Measurements from ENCODE around the gene MTMR12.

MTMR12 gene

DNA sequence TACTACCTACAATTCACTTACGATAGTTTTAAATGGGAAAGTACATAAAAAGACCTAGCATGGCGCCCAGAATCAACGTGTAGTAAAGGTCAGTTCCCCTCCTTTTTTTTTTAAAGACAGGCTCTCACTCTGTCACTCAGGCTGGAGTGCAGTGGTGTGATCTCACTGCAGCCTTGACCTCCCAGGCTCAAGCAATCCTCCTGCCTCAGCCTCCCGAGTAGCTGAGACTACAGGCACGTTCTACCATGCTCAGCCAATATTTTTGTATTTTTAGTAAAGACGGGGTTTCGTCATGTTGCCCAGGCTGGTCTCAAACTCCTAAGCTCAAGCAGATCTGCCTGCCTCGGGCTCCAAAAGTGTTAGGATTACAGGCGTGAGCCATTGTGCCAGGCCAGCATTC is 40.7 kb upstream of the MTMR12 start:
- no peaks in the 10 kb centered on the region for H3K27me3 ChIP-seq (replicated peaks in 2 of 5; ENCODE audit: control insufficient read depth in 4 of 5, insufficient read depth in 5 of 5, low read length in 4 of 5)
- 94% methylated on average over 9 of the region's 9 CpGs for WGBS (ENCODE audit: insufficient coverage)
- ChIA-PET CTCF (interaction anchor here (1.7 kb wide), 1 partner anchor 12 kb away, joined by 4 read pairs; no protein-coding TSS in a partner anchor), POLR2A (no interaction called here)
- peaks cover 0 to 1% (median 0%) of the 10 kb centered on the region in 4 experiments for H3K4me1 ChIP-seq (ENCODE audit: control extremely low read depth in 1 of 4, control insufficient read depth in 4 of 4, insufficient read depth in 4 of 4, low read length in 3 of 4)
- DNase-seq, result no peak
- H3K9me3 ChIP-seq (ENCODE audit: control extremely low read depth in 1 of 5, control insufficient read depth in 4 of 5, insufficient read depth in 2 of 5, low read depth in 1 of 5, low read length in 4 of 5), result no peaks in the 10 kb centered on the region
- peaks cover 9 to 24% (median 16%) of the 10 kb centered on the region in 4 experiments for H3K36me3 ChIP-seq (ENCODE audit: control insufficient read depth in 4 of 4, insufficient read depth in 4 of 4, low read length in 3 of 4)
- peak overlapping the region in 1 of 2 experiments; percentile 1 for H3K27ac ChIP-seq (ENCODE audit: insufficient read depth in 1 of 2, low read depth in 1 of 2, low read length in 2 of 2, poor library complexity in 1 of 2, severe bottlenecking in 2 of 2)
- H3K4me3 ChIP-seq (ENCODE audit: control insufficient read depth in 1 of 7, extremely low read depth in 1 of 7, insufficient read depth in 4 of 7, low read depth in 2 of 7, low read length in 6 of 7), result no peak overlapping the region

DNA sequence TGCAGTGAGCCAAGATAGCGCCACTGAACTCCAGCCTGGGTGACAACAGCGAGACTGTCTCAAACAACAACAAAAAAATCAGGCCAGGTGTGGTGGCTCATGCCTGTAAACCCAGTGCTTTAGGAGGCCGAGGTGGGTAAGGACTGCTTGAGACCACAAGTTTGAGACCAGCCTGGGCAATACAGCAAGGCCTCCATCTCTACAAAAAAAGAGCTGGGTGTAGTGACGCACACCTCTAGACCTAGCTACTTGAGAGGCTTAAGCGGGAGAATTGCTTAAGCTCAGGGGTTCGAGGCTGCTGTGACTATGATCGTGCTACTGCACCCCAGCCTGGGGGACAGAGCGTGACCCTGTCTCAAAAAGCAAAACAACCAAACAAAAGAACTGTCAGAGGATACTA is 39.9 kb upstream of the MTMR12 start:
- CTCF ChIA-PET, result interaction anchor here (0.9 to 1.7 kb wide), 2 partner anchors 9 to 12 kb away, joined by 4 to 5 read pairs; no protein-coding TSS in a partner anchor
- Histone ChIP-seq H3K27ac (ENCODE audit: insufficient read depth in 1 of 2, low read depth in 1 of 2, low read length in 2 of 2, poor library complexity in 1 of 2, severe bottlenecking in 2 of 2) (no peak overlapping the region), H3K27me3 (replicated peaks in 2 of 5; ENCODE audit: control insufficient read depth in 4 of 5, insufficient read depth in 5 of 5, low read length in 4 of 5) (no peaks in the 10 kb centered on the region), H3K4me3 (ENCODE audit: control insufficient read depth in 1 of 7, extremely low read depth in 1 of 7, insufficient read depth in 4 of 7, low read depth in 2 of 7, low read length in 6 of 7) (no peak overlapping the region), H3K36me3 (ENCODE audit: control insufficient read depth in 4 of 4, insufficient read depth in 4 of 4, low read length in 3 of 4) (peaks cover 9 to 21% (median 14%) of the 10 kb centered on the region in 4 experiments), H3K9me3 (ENCODE audit: control extremely low read depth in 1 of 5, control insufficient read depth in 4 of 5, insufficient read depth in 2 of 5, low read depth in 1 of 5, low read length in 4 of 5) (no peaks in the 10 kb centered on the region), H3K4me1 (ENCODE audit: control extremely low read depth in 1 of 4, control insufficient read depth in 4 of 4, insufficient read depth in 4 of 4, low read length in 3 of 4) (peaks cover 0 to 1% (median 0%) of the 10 kb centered on the region in 4 experiments)
- WGBS (ENCODE audit: insufficient coverage), result 100% methylated on average over 7 of the region's 8 CpGs
- POLR2A ChIA-PET, result no interaction called here
- no peak for DNase-seq

GRCh38 chr5:32346869-32347268 is 34.1 kb upstream of the MTMR12 start:
- no peaks in the 10 kb centered on the region for H3K36me3 ChIP-seq (ENCODE audit: control insufficient read depth in 4 of 4, insufficient read depth in 4 of 4, low read length in 3 of 4)
- peak in 1 of 3 donors; percentile 18 for DNase-seq
- no CpG with 5 or more reads among the region's 2 CpGs for WGBS (ENCODE audit: insufficient coverage)
- no peak overlapping the region for H3K4me3 ChIP-seq (ENCODE audit: control insufficient read depth in 1 of 7, extremely low read depth in 1 of 7, insufficient read depth in 4 of 7, low read depth in 2 of 7, low read length in 6 of 7)
- H3K4me1 ChIP-seq (ENCODE audit: control extremely low read depth in 1 of 4, control insufficient read depth in 4 of 4, insufficient read depth in 4 of 4, low read length in 3 of 4), result no peaks in the 10 kb centered on the region
- H3K9me3 ChIP-seq (ENCODE audit: control extremely low read depth in 1 of 5, control insufficient read depth in 4 of 5, insufficient read depth in 2 of 5, low read depth in 1 of 5, low read length in 4 of 5), result peaks cover 0 to 7% (median 0%) of the 10 kb centered on the region in 5 experiments
- ChIA-PET POLR2A (interaction anchor here (0.6 kb wide), 1 partner anchor 225 kb away, joined by 3 read pairs; no protein-coding TSS in a partner anchor), CTCF (interaction anchor here (0.9 to 2.3 kb wide), 3 partner anchors 9 to 44 kb away, joined by 3 to 7 read pairs (median 4); no protein-coding TSS in a partner anchor)
- H3K27me3 ChIP-seq (replicated peaks in 2 of 5; ENCODE audit: control insufficient read depth in 4 of 5, insufficient read depth in 5 of 5, low read length in 4 of 5), result no peaks in the 10 kb centered on the region
- H3K27ac ChIP-seq (ENCODE audit: insufficient read depth in 1 of 2, low read depth in 1 of 2, low read length in 2 of 2, poor library complexity in 1 of 2, severe bottlenecking in 2 of 2), result no peak overlapping the region

- DNase-seq, result no peak
- 94% methylated on average over 2 of the region's 2 CpGs for WGBS (ENCODE audit: insufficient coverage)
- no peak overlapping the region for H3K27ac ChIP-seq (ENCODE audit: insufficient read depth in 1 of 2, low read depth in 1 of 2, low read length in 2 of 2, poor library complexity in 1 of 2, severe bottlenecking in 2 of 2)
- H3K4me3 ChIP-seq (ENCODE audit: control insufficient read depth in 1 of 7, extremely low read depth in 1 of 7, insufficient read depth in 4 of 7, low read depth in 2 of 7, low read length in 6 of 7), result no peak overlapping the region
- H3K27me3 ChIP-seq (replicated peaks in 2 of 5; ENCODE audit: control insufficient read depth in 4 of 5, insufficient read depth in 5 of 5, low read length in 4 of 5), result no peaks in the 10 kb centered on the region
- ChIA-PET POLR2A (no interaction called here), CTCF (interaction anchor here (0.6 to 4.7 kb wide), 4 partner anchors 9 to 111 kb away, joined by 3 to 24 read pairs (median 4); no protein-coding TSS in a partner anchor)
- no peaks in the 10 kb centered on the region for H3K4me1 ChIP-seq (ENCODE audit: control extremely low read depth in 1 of 4, control insufficient read depth in 4 of 4, insufficient read depth in 4 of 4, low read length in 3 of 4)
- no peaks in the 10 kb centered on the region for H3K36me3 ChIP-seq (ENCODE audit: control insufficient read depth in 4 of 4, insufficient read depth in 4 of 4, low read length in 3 of 4)
- peaks cover 3 to 18% (median 5%) of the 10 kb centered on the region in 5 experiments for H3K9me3 ChIP-seq (ENCODE audit: control extremely low read depth in 1 of 5, control insufficient read depth in 4 of 5, insufficient read depth in 2 of 5, low read depth in 1 of 5, low read length in 4 of 5)
These were observed 30.4 kb upstream of the MTMR12 start for GRCh38 chr5:32343058-32343672.

GRCh38 chr5:32342656-32343055 is 29.9 kb upstream of the MTMR12 start:
- 100% methylated on average over 4 of the region's 4 CpGs for WGBS (ENCODE audit: insufficient coverage)
- no peak overlapping the region for H3K4me3 ChIP-seq (ENCODE audit: control insufficient read depth in 1 of 7, extremely low read depth in 1 of 7, insufficient read depth in 4 of 7, low read depth in 2 of 7, low read length in 6 of 7)
- peak in 2 of 3 donors; percentile 30 for DNase-seq
- H3K4me1 ChIP-seq (ENCODE audit: control extremely low read depth in 1 of 4, control insufficient read depth in 4 of 4, insufficient read depth in 4 of 4, low read length in 3 of 4), result no peaks in the 10 kb centered on the region
- no peak overlapping the region for H3K27ac ChIP-seq (ENCODE audit: insufficient read depth in 1 of 2, low read depth in 1 of 2, low read length in 2 of 2, poor library complexity in 1 of 2, severe bottlenecking in 2 of 2)
- peaks cover 3 to 18% (median 5%) of the 10 kb centered on the region in 5 experiments for H3K9me3 ChIP-seq (ENCODE audit: control extremely low read depth in 1 of 5, control insufficient read depth in 4 of 5, insufficient read depth in 2 of 5, low read depth in 1 of 5, low read length in 4 of 5)
- no peaks in the 10 kb centered on the region for H3K27me3 ChIP-seq (replicated peaks in 2 of 5; ENCODE audit: control insufficient read depth in 4 of 5, insufficient read depth in 5 of 5, low read length in 4 of 5)
- no peaks in the 10 kb centered on the region for H3K36me3 ChIP-seq (ENCODE audit: control insufficient read depth in 4 of 4, insufficient read depth in 4 of 4, low read length in 3 of 4)
- POLR2A ChIA-PET, result no interaction called here
- CTCF ChIA-PET, result interaction anchor here (0.6 to 4.7 kb wide), 4 partner anchors 10 to 364 kb away, joined by 3 to 24 read pairs (median 4); no protein-coding TSS in a partner anchor

GRCh38 chr5:32339878-32340277 is 27.1 kb upstream of the MTMR12 start:
- Histone ChIP-seq H3K4me1 (ENCODE audit: control extremely low read depth in 1 of 4, control insufficient read depth in 4 of 4, insufficient read depth in 4 of 4, low read length in 3 of 4) (no peaks in the 10 kb centered on the region), H3K27ac (ENCODE audit: insufficient read depth in 1 of 2, low read depth in 1 of 2, low read length in 2 of 2, poor library complexity in 1 of 2, severe bottlenecking in 2 of 2) (no peak overlapping the region), H3K9me3 (ENCODE audit: control extremely low read depth in 1 of 5, control insufficient read depth in 4 of 5, insufficient read depth in 2 of 5, low read depth in 1 of 5, low read length in 4 of 5) (peaks cover 3 to 15% (median 5%) of the 10 kb centered on the region in 5 experiments), H3K36me3 (ENCODE audit: control insufficient read depth in 4 of 4, insufficient read depth in 4 of 4, low read length in 3 of 4) (no peaks in the 10 kb centered on the region), H3K27me3 (replicated peaks in 2 of 5; ENCODE audit: control insufficient read depth in 4 of 5, insufficient read depth in 5 of 5, low read length in 4 of 5) (no peaks in the 10 kb centered on the region), H3K4me3 (ENCODE audit: control insufficient read depth in 1 of 7, extremely low read depth in 1 of 7, insufficient read depth in 4 of 7, low read depth in 2 of 7, low read length in 6 of 7) (no peak overlapping the region)
- POLR2A ChIA-PET, result no interaction called here
- DNase-seq, result peak in 1 of 3 donors; percentile 37
- 100% methylated on average over 1 of the region's 4 CpGs for WGBS (ENCODE audit: insufficient coverage)
- CTCF ChIA-PET, result interaction anchor here (0.7 to 4.7 kb wide), 3 partner anchors 9 to 108 kb away, joined by 3 to 24 read pairs (median 3); no protein-coding TSS in a partner anchor

DNA sequence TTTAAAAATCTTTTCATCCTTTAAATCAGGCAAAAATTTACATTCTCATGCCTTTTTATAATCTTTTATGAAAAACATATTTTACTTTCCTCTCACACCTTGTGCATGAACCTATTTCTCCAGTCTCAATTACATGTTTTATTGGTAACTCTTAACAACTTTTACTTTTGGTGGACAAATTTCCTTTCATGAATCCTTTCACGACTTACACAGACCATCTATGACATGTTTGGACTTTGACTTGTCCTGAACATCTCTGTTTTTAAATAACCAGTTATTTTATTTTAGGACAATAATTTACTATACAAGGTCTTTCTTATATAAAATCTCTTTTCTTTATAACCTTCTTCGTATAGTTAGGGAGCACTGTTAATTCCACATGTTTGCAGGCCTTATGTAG is 26.5 kb upstream of the MTMR12 start:
- Histone ChIP-seq H3K4me1 (ENCODE audit: control extremely low read depth in 1 of 4, control insufficient read depth in 4 of 4, insufficient read depth in 4 of 4, low read length in 3 of 4) (no peaks in the 10 kb centered on the region), H3K9me3 (ENCODE audit: control extremely low read depth in 1 of 5, control insufficient read depth in 4 of 5, insufficient read depth in 2 of 5, low read depth in 1 of 5, low read length in 4 of 5) (peaks cover 3 to 15% (median 5%) of the 10 kb centered on the region in 5 experiments), H3K27ac (ENCODE audit: insufficient read depth in 1 of 2, low read depth in 1 of 2, low read length in 2 of 2, poor library complexity in 1 of 2, severe bottlenecking in 2 of 2) (no peak overlapping the region), H3K36me3 (ENCODE audit: control insufficient read depth in 4 of 4, insufficient read depth in 4 of 4, low read length in 3 of 4) (no peaks in the 10 kb centered on the region), H3K27me3 (replicated peaks in 2 of 5; ENCODE audit: control insufficient read depth in 4 of 5, insufficient read depth in 5 of 5, low read length in 4 of 5) (no peaks in the 10 kb centered on the region), H3K4me3 (ENCODE audit: control insufficient read depth in 1 of 7, extremely low read depth in 1 of 7, insufficient read depth in 4 of 7, low read depth in 2 of 7, low read length in 6 of 7) (no peak overlapping the region)
- 80% methylated on average over 1 of the region's 2 CpGs for WGBS (ENCODE audit: insufficient coverage)
- CTCF ChIA-PET, result interaction anchor here (0.7 to 4.7 kb wide), 3 partner anchors 9 to 107 kb away, joined by 3 to 24 read pairs (median 3); no protein-coding TSS in a partner anchor
- DNase-seq, result peak in 2 of 3 donors; percentile 60 to 61
- POLR2A ChIA-PET, result no interaction called here

Data from common myeloid progenitor, CD34-positive (primary cell).